Ishikawa (cell line): ENCODE results near the gene SLC6A18.
A peak's percentile ranks its signal among the peaks of the same experiment; 100 is the strongest.

Experiments used
- CEBPB ChIP-seq: IDR thresholded peaks from 2 replicates; pipeline ENCODE4 v1.6.1; 2012
- CREB1 ChIP-seq: IDR thresholded peaks from 2 replicates; pipeline ENCODE4 v1.6.1; 2012; ENCODE audit warnings: low read depth
- EGR1 ChIP-seq: IDR thresholded peaks from 2 replicates; pipeline ENCODE4 v1.6.1; 2012
- EP300 ChIP-seq: IDR thresholded peaks from 2 replicates; pipeline ENCODE4 v1.6.1; 2012; ENCODE audit warnings: borderline replicate concordance
- FOXM1 ChIP-seq: IDR thresholded peaks from 2 replicates; pipeline ENCODE4 v1.6.1; 2012; ENCODE audit warnings: low read depth, borderline replicate concordance
- NFIC ChIP-seq: IDR thresholded peaks from 2 replicates; pipeline ENCODE4 v1.6.1; 2012
- RAD21 ChIP-seq: IDR thresholded peaks from 2 replicates; pipeline ENCODE4 v1.6.1; 2012; ENCODE audit warnings: low read depth
- TAF1 ChIP-seq: IDR thresholded peaks from 2 replicates; pipeline ENCODE4 v1.6.1; 2012; ENCODE audit warnings: low read depth, mild to moderate bottlenecking
- TCF12 ChIP-seq: IDR thresholded peaks from 2 replicates; pipeline ENCODE4 v1.6.1; 2012; ENCODE audit warnings: low read depth
- TEAD4 ChIP-seq: IDR thresholded peaks from 2 replicates; pipeline ENCODE4 v1.6.1; 2012
- USF1 ChIP-seq: IDR thresholded peaks from 2 replicates; pipeline ENCODE4 v1.6.1; 2012
- YY1 ChIP-seq: IDR thresholded peaks from 2 replicates; pipeline ENCODE4 v1.6.1; 2012; ENCODE audit warnings: low read depth
- ZBTB7A ChIP-seq: IDR thresholded peaks from 2 replicates; pipeline ENCODE4 v1.6.1; 2012; ENCODE audit warnings: low read depth
- TF ChIP-seq, protein P1 (sequence below): IDR thresholded peaks from 2 replicates; pipeline ENCODE4 v1.6.1; 2012
- TF ChIP-seq, protein P2 (sequence below): IDR thresholded peaks from 2 replicates; pipeline ENCODE4 v1.6.1; 2012; ENCODE audit warnings: low read depth, mild to moderate bottlenecking

The SLC6A18 gene

DNA sequence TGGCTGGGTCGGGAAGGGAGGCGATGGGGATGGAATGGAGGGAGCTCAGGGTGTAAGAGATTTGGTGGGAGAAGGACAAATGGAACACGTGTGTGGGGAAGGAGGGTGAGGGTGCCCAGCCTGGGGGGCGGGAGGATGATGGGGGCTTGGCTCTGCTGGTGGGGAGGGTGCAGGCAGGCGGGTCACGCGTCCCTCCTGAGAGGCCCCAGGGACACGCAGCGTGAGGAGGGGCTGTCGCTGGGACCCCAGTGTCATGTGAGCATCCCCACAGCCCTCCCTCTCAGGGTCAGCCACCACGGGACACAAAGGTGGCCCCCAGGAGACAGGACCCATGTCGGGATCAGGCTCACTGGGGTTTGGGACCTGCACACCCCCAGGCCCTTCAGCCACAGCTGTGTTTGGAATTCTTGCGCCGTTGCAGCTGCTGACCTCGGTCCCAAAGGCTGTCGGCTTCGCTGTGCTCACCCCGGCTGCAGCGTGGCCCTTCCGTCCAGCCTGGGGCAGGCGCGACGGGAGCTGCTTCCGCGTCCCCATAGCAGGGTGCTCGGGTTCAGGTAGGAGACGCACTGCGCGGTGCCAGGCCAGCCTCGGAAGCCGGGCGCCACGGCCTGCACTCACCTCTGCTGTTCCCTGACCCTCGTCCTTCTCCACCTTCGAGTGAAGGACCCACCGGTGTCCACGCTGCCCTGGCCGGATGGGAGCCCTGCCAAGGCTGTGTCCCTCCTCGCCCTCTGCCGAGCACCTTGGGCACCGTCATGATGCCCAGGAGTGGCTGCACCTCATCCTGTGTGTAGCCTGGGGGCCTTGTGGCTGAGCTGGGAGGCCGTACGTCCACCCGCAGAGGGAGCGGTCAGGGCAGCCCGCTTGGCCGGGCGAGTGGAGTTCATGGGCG is 18.4 kb upstream of the SLC6A18 start:
- TF ChIP-seq CEBPB, result no peak
- TF ChIP-seq YY1, result no peak
- no peak for TF ChIP-seq TAF1
- TF ChIP-seq TCF12, result no peak
- TF ChIP-seq CREB1, result no peak
- no peak for TF ChIP-seq EGR1
- TF ChIP-seq USF1, result no peak
- TF ChIP-seq, protein P1, sequence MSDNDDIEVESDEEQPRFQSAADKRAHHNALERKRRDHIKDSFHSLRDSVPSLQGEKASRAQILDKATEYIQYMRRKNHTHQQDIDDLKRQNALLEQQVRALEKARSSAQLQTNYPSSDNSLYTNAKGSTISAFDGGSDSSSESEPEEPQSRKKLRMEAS, result no peak
- TF ChIP-seq RAD21, result no peak
- TF ChIP-seq ZBTB7A, result no peak
- TF ChIP-seq FOXM1, result no peak
- TF ChIP-seq, protein P2, sequence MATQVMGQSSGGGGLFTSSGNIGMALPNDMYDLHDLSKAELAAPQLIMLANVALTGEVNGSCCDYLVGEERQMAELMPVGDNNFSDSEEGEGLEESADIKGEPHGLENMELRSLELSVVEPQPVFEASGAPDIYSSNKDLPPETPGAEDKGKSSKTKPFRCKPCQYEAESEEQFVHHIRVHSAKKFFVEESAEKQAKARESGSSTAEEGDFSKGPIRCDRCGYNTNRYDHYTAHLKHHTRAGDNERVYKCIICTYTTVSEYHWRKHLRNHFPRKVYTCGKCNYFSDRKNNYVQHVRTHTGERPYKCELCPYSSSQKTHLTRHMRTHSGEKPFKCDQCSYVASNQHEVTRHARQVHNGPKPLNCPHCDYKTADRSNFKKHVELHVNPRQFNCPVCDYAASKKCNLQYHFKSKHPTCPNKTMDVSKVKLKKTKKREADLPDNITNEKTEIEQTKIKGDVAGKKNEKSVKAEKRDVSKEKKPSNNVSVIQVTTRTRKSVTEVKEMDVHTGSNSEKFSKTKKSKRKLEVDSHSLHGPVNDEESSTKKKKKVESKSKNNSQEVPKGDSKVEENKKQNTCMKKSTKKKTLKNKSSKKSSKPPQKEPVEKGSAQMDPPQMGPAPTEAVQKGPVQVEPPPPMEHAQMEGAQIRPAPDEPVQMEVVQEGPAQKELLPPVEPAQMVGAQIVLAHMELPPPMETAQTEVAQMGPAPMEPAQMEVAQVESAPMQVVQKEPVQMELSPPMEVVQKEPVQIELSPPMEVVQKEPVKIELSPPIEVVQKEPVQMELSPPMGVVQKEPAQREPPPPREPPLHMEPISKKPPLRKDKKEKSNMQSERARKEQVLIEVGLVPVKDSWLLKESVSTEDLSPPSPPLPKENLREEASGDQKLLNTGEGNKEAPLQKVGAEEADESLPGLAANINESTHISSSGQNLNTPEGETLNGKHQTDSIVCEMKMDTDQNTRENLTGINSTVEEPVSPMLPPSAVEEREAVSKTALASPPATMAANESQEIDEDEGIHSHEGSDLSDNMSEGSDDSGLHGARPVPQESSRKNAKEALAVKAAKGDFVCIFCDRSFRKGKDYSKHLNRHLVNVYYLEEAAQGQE, result no peak
- TF ChIP-seq NFIC, result no peak

GRCh38 chr5:1207555-1207954 is 17.6 kb upstream of the SLC6A18 start:
- TF ChIP-seq YY1 (no peak), TCF12 (no peak), NFIC (no peak), CREB1 (no peak), CEBPB (no peak), ZBTB7A (no peak), TAF1 (no peak), USF1 (no peak), TEAD4 (no peak), EP300 (no peak), RAD21 (no peak)
- TF ChIP-seq, protein P2, result no peak
- TF ChIP-seq, protein P1, result no peak

DNA sequence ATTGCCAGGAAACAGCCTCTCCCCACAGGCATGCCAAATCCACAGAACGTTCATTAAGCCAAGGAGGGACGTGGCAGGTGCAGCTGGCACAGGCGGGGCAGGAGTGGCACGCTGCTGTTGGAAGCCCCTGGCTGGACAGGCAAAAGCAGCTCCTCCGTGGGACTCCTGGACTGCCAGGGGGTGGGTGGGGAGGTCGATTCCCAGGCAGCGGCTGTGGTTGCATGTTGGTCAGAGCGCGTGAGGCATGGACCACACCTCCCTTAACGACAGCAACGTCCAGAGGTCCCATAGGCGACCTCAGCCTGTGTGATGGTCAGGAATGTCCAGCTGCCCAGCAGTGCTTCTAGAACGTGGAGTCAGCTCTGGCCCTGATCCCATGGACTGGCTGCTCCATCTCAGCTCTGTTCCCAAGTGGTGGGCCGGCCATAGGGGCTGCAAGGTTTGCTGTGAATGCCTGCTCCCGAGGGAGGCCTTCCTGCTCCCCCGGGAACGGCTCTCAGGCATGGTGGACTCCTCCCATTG is 16.9 kb upstream of the SLC6A18 start:
- TF ChIP-seq RAD21 (no peak), CEBPB (no peak), USF1 (no peak), YY1 (no peak), NFIC (no peak), TAF1 (no peak), FOXM1 (no peak)

GRCh38 chr5:1208743-1209488 is 16.3 kb upstream of the SLC6A18 start:
- TF ChIP-seq RAD21 (peak; percentile 71), TAF1 (no peak), USF1 (no peak)

DNA sequence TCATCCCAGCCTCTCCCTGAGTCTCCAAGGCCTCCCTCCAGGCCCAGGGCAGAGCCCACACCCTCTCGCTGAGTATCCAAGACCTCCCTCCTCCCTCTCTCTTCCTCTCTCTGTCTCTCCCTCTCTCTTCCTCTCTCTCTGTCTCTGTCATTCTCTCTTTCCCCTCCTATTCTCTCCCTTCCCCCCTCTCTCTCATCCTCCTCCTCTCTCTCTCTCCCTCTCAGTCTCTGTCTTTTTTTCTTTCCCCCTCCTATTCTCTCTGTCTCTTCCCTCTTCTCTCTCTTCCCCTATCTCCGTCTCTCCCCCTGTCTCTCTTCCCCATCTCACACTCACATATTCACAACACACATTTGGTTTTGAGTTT is 15.7 kb upstream of the SLC6A18 start:
- TF ChIP-seq, protein P2, result no peak
- TF ChIP-seq TCF12, result no peak
- no peak for TF ChIP-seq TAF1
